ENCODE data around the gene DCDC2.
A peak's percentile ranks its signal among the peaks of the same experiment; 100 is the strongest.
"Not testable (repeated sequence)": the region's sequence is repeated elsewhere in the genome, so short reads cannot be mapped to it uniquely, and the experiment has no call there.

DCDC2 gene

GRCh38 chr6:24378473-24379097 lies 20.7 kb upstream of the DCDC2 start:
- DNase-seq: no peak

DNA sequence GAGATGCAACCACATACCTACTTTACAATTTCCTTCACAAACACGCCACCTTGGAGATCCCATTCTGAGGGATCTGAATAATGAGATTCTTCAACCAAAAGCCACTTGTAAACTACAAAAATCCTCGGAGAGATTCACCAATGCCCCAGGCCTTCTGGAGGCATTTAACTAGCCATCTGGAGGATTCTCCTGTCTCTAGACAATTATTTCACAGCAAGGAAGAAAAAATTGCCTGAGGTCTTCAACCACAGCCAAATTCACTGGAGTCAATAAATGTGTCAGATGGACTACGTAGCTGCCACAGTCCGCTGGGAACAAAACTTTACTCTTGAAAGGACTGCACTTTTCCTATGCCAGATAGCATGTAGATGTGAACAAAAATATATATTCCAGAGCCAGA lies 19.0 kb upstream of the DCDC2 start:
- DNase-seq: no peak

- no peak for DNase-seq
Observed at GRCh38 chr6:24374612-24375011, 16.8 kb upstream of the DCDC2 start.

DNA sequence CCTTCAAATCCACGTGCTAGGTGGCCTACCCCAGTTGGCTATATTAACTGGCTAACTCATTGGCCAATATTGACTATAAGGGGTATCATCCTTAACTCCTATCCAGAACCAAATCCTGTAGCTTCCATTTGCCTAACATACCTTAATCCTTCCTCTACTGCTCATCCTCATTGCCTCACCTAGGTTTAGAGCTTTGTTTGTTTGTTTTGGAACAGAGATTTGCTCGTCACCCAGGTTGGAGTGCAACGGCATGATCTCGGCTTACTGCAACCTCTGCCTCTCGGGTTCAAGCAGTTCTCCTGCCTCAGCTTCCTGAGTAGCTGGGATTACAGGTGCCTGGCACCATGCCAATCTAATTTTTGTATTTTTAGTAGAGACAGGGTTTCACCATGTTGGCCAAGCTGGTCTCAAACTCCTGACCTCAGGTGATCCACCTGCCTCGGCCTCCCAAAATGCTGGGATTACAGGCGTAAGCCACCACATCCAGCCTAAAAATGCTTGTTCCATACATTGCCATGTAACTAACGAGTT lies 7.3 kb upstream of the DCDC2 start:
- not testable (repeated sequence) for DNase-seq

GRCh38 chr6:24362363-24362762 lies 4.5 kb upstream of the DCDC2 start:
- not testable (repeated sequence) for DNase-seq

DNA sequence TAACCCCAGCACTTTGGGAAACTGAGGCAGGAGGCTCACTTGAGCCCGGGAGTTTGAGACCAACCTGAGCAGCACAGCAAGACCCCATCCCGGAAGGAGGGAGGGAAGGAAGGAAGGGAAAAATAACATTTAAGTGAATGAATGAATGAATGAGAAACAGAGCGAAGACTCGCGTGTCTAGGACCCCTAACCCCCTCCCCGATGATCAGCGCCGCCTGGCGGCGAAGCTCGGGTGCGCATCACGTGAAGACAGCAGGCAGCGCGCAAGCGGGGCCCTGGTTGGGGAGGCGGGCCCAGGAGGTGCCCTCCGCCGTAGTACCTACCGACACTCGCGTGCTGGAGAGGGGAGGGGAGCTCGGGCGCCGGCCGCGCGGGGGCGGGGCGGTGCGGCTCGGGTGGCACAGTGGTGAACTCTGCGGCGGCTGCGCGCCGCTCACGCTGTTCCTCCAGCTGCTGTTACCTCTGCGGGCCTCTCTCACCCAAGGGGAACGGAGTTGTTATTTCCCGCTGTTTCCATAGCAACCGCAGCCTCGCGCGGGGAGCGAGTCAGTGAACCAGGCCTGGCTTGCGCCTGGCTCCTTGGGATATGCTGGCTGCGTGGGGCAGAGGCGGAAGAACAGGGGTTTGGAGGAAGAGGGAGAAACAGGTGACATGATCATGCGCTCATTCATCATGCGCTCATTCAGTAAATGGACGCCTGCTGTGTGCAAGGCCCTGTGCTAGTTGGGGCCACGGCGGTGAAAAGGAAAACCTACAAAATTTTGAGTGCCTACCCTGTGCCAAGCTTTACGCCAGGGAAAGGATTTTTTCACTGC lies 2.0 kb upstream of the DCDC2 start:
- peak; percentile 66 for DNase-seq

GRCh38 chr6:24358219-24358821 lies 461 bp upstream of the DCDC2 start:
- DNase-seq: no peak

DNA sequence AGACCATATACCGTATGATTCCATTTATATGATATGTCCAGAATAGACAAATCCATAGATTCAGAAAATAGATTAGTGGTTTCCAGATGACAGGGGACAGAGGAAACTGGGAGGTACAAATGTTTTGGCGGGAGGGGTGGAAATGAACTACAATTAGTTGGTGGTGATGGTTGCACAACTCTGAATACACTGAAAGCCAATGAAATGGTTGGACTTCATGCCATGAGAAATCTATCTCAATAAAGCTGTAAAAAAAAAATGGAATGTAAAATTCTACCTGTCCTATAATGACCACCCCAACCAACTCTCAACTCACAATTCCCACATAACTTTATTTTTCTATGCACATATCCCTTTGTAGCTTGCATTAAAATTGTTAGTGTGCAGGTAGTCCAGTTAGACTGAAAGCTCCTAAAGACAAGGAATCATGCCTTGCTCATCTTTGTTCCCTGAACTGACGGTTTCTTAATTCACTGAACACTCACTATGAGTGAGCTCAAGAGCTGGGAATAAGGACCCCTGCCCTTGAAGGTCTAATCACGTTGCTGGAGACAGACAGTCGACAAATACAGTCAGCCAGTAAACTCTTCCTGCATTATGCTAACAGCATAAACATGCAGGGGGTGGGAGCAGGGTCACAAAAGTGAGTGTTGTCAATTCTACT lies 1.4 kb downstream of the DCDC2 start:
- no peak for DNase-seq

DNA sequence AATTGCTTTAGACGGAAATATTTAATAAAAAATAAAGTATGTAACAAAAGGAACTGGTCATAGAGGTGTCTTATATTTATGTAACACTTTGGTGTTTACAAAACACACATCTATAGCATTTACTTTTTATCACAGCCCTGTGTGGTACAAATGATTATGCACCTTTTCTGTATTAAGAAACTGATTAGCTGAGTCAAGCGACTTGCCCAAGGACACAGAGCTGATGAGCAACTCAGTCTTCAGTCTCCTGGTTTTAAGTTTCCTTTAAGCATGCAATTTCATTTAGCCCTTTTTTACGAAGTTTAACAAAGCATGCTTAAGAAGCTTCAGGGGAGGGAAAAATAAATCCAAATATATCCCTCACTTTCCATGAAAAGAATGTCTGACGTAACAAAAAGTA lies 2.5 kb downstream of the DCDC2 start:
- no peak for DNase-seq

DNA sequence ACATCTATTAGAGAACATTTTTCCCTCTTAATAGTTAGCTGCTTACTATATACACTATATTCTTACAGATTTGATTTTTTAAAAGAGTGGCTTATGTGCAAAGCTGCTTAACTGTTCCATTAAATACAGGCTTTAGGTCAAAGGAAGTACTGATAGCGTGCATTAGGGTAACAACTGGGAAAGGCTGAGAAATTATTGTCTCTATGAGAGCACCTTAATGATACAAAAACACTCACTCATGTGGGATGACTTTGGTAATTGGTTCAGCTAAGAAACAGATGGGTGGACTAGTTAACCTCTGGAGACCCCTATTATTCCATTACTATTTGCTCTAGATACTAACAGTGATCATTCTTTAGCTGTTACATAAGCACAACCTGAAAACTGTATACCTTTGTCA lies 4.0 kb downstream of the DCDC2 start:
- DNase-seq: no peak

DNA sequence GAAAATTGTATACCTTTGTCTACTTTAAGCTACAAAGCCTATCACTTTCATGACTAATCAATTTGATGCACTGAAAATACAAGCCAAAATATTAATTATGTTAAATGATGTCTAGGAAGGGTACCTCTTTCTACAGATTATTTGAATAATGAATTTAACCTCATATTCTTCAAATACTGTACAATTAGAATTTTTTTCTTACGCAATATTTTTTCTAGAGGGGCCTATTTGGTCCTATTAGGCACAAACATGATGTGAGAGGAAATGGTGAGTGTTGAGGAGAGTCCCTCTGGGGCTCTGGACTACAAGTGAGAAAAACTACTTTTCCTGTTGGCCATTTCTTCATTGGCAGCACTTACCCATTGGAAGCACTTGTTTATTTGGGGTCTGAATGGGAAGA lies 5.4 kb downstream of the DCDC2 start:
- DNase-seq: no peak

DNA sequence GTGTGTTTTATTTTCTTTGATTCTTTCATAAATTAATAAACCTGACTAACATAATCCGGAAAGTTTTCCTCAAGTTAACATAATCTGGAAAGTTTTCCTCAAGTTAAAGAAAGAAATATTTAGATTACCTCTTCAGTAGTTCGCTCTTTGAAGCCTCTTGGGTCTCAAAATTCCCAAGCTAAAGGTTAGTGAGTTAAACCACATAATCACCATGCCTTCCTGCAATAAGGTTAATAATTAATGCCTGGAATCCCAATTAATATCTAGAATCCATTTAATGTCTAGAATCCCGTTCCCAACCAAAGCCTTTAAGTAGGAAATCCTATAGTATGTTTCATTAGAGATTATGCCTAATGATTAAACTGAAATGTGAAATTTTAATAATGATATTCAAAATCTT lies 12.9 kb downstream of the DCDC2 start:
- no peak for DNase-seq

DNA sequence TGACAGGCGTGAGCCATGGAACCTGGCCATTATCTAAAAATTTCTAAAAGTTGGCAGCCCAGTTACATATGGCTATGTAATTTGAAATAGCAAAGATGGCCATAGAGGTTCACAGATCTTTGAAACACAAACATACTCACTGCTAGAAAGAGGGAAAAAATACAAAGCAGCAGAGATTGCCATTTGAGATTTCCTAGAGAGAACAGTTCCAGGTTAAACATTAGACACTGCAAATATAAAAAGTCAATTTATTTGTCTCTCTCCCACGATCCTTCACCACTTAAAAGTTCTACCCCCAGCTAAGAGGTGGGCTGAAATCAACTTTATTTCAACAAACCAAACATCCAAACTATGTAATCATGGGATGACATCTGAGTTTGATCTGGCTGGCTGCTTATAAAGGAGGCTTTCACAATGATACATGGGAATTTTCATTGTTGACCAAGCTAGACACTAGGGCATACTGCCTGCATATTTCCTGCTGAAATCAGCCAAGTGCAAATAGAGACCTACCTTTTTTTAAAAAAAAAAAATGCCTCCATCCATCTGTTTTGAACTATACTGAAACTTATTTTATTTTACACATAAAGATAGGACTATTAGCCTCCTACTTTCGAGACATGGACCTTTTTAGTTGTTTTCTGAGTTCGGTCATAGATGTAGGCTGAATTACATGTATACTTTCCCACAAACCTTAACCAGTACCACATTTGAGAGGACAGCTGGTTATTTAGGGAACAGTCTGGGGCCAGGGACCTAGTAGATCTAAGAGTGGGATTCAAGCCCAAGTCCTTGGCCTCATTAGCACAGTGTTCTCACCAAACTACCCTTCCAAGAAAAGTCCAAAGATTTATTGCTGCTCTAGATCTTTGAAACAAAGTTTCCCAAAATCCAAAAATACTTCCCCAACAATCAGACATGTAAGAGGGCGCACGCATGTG lies 16.6 kb downstream of the DCDC2 start:
- no peak for DNase-seq

- DNase-seq: no peak
Observed at GRCh38 chr6:24339932-24340331, 17.9 kb downstream of the DCDC2 start.

DNA sequence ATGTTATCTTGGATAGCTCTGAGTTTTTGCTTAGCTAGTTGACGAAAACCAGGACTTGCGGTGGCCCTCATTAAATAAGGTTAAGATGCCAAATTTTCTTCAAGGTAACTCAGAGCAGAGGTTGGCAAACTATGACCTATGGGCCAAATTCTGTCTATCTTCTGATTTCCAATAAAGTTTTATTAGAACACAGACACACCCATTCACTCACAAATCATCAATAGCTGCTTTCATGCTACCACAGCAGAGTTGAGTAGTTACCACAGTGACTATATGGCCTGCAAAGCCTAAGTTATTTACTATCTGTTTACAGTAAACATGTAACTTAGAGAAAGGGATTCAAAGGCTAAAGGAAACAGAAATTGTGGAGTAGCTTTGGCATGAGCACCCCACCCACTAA lies 23.6 kb downstream of the DCDC2 start:
- DNase-seq: no peak

GRCh38 chr6:24332317-24332716 lies 25.5 kb downstream of the DCDC2 start:
- no peak for DNase-seq

DNA sequence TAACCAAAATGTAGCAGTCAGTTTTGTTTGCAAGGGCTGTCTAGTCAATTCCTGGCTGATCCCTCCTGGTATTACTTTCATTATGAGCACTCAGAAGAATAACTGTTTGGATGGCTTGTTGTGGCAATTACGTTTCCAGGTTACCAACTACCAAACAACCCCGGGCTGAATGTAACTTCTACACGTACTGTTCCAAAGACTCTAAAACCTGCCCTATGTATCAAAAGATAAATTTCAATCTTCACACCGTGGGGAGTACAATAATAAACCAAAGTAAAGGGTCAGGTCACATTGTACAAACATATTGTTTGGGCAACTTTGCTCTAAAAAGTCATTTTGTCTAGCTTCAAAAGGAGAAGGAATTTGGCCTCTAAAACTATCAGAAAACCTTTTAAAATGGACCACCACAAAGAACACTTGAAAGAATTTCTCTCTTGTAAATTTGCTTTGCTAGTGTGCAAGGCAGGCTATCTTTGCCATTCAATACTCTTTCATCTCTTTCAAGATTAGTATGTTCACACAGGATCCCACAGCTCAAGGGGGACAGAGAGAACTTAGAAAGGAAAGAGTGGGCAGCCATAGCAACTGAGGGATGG lies 27.6 kb downstream of the DCDC2 start:
- no peak for DNase-seq

DNA sequence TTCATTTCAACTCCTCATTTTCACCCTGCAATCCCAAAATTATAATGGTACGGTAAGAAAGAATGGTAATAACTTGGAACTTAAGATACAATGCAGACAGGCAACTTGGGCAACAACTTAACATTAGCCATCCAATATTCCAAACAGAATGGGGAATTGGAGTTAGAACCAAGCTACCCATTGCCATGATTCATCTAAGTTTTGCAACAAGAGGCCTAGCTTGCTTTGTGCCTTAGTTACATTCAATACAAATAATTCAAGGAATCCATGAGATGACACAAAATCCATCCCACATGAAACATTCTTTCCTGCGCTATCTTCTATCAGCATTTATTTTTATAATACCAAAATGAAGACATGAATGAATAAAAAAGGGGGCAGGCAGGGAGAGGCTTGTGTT lies 28.4 kb downstream of the DCDC2 start:
- DNase-seq: no peak

GRCh38 chr6:24329022-24329421 lies 28.8 kb downstream of the DCDC2 start:
- no peak for DNase-seq

GRCh38 chr6:24327756-24328155 lies 30.1 kb downstream of the DCDC2 start:
- DNase-seq: no peak

DNA sequence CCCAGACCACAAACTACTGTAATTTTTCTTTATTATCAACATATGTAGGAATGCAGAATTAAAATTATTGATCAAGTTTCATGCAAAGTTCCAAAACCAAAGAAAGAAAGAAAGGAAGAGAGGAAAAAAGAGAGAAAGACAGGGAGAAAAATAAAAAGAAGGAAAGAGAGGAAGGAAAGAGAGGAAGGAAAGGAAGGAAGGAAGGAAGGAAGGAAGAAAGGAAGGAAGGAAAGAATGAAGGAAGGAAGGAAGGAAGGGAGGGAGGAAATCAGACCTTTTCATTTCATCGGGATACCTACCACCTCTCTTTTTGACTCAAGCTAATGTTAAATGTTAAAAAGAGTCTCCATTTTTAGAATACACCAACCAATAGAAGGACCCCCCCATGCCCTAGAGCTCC lies 31.9 kb downstream of the DCDC2 start:
- no peak for DNase-seq

DNA sequence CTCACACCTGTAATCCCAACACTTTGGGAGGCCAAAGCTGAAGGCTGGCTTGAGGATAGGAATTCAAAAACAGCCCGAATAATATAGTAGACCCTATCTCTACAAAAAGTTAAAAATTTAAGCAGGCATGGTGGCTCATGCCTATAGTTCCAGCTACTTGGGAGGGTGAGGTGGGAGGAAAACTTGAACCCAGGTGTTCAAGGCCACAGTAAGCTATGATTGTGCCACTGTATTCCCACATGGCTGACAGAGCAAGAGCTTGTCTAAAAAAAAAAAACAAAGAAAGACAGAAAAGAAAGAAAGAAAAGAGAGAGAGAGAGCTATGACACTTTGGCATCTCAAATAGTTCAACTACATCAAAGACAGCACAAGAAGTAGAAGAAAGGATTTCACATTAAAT lies 33.2 kb downstream of the DCDC2 start:
- no peak for DNase-seq

Measured in activated effector memory CD4-positive, alpha-beta T cell treated with Interleukin-2 at 50 U/mL for 16 hours (primary cell).